Measurements from ENCODE around the gene RPL7A. TPM values are rescaled to one million over a fixed set of nuclear protein-coding genes. Genes with fewer than 3 reads are reported as not detected.

RPL7A gene
- total and polyA plus RNA-seq, 2 of the 13 experiments (the other 11 are each of a cell fraction or from before 2014, with no cell fraction given), result 2,401 to 2,938 TPM

DNA sequence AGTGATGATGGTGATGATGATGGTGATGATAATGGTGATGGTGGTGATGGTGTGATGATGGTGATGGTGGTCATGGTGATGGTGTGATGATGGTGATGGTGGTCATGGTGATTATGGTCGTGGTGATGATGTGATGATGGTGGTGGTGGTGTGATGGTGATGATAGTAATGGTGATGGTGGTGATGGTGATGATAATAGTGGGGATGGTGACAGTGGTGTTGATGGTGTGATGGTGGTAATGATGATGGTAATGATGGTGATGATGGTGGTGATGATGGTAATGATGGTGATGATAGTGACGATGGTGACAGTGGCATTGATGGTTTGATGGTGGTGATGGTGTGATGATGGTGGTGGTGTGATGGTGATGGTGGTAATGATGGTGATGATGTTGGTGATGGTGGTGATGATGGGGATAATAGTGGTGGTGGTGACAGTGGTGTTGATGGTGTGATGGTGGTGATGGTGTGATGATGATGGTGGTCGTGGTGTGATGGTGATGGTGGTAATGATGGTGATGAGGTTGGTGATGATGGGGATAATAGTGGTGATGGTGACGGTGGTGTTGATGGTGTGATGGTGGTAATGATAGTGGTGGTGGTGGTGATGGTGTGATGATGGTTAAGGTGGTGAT, 34.6 kb downstream of the RPL7A start:
- POLR2A ChIA-PET, result no interaction called here
- TF ChIP-seq HNRNPK (IDR thresholded peaks at IDR 0.05; ENCODE audit: low read depth, low read length, poor library complexity, severe bottlenecking) (no peak), NONO (IDR thresholded peaks at IDR 0.05) (peak; percentile 12; the same call in 1 of the 2 replicates), NONO (CRISPR knock-in tag; conservative IDR thresholded peaks at IDR 0.05) (no peak), FOXK2 (IDR thresholded peaks at IDR 0.05) (peak; percentile 5; the same call in 1 of the 2 replicates), ATAD3A (CRISPR knock-in tag; IDR thresholded peaks at IDR 0.05) (no peak), IKZF1 (IDR thresholded peaks at IDR 0.05) (0 out of 2 replicates have a peak, but pooled peaks have one; percentile 56), CREB1 (IDR thresholded peaks at IDR 0.05) (peak; percentile 92), CREB1 (CRISPR knock-in tag; IDR thresholded peaks at IDR 0.05) (no peak), HES4 (CRISPR knock-in tag; IDR thresholded peaks at IDR 0.05; ENCODE audit: borderline replicate concordance) (no peak), ATF7 (IDR thresholded peaks at IDR 0.05) (0 out of 2 replicates have a peak, but pooled peaks have one; percentile 3), ATF7 (CRISPR knock-in tag; IDR thresholded peaks at IDR 0.05) (no peak), ZNF333 (CRISPR knock-in tag; IDR thresholded peaks at IDR 0.05; ENCODE audit: borderline replicate concordance) (no peak), ZNF282 (IDR thresholded peaks at IDR 0.05; ENCODE audit: partially characterized antibody) (peak; percentile 8)
- TF ChIP-seq, protein P1, sequence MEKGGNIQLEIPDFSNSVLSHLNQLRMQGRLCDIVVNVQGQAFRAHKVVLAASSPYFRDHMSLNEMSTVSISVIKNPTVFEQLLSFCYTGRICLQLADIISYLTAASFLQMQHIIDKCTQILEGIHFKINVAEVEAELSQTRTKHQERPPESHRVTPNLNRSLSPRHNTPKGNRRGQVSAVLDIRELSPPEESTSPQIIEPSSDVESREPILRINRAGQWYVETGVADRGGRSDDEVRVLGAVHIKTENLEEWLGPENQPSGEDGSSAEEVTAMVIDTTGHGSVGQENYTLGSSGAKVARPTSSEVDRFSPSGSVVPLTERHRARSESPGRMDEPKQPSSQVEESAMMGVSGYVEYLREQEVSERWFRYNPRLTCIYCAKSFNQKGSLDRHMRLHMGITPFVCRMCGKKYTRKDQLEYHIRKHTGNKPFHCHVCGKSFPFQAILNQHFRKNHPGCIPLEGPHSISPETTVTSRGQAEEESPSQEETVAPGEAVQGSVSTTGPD (CRISPR knock-in tag; IDR thresholded peaks at IDR 0.05), result 0 out of 2 replicates have a peak, but pooled peaks have one; percentile 46
- Histone ChIP-seq H3K9ac (ENCODE audit: insufficient read depth, low read depth, low read length) (no peak overlapping the region), H3K27ac (ENCODE audit: extremely low read length, insufficient read depth, low read length) (no peak overlapping the region), H3K36me3 (replicated peaks in 1 of 2; ENCODE audit: control insufficient read depth in 1 of 2, insufficient read depth in 2 of 2, low read length in 2 of 2) (no peaks in the 10 kb centered on the region), H4K20me1 (ENCODE audit: insufficient read depth, low read length) (no peaks in the 10 kb centered on the region), H3K4me1 (ENCODE audit: insufficient read depth, low read length) (peaks cover 65% of the 10 kb centered on the region), H3K4me3 (replicated peaks in 1 of 3; ENCODE audit: insufficient read depth in 1 of 3, low read depth in 2 of 3, low read length in 3 of 3) (no peak overlapping the region), H3K9me3 (ENCODE audit: low read length) (peaks cover 10% of the 10 kb centered on the region; the same call in 1 of the 2 replicates), H3K79me2 (ENCODE audit: insufficient read depth, low read length) (no peaks in the 10 kb centered on the region), H3K27me3 (ENCODE audit: control insufficient read depth in 1 of 2, insufficient read depth in 2 of 2, low read length in 2 of 2) (no peaks in the 10 kb centered on the region), H2AFZ (ENCODE audit: low read length) (no peak overlapping the region), H3K4me2 (ENCODE audit: low read depth, low read length) (no peak overlapping the region)
- in situ Hi-C loops (cut with HindIII; ENCODE audit: extremely low pct_ligation_motif_present, low pct_unique_long_range_greater_than_20kb), result no loop called here
- FAIRE-seq (no peak), DNase-seq (ENCODE audit: low spot score) (no peak), ATAC-seq (no peak)
- CTCF ChIA-PET (ENCODE audit: low intra/inter-chr PET ratio, low total read pairs), result no interaction called here
- WGBS (ENCODE audit: low lambda C conversion rate), result 68% methylated on average over 4 of the region's 4 CpGs
- intact Hi-C loops (cut with micrococcal nuclease; ENCODE audit: unreplicated experiment), result loop anchor here (1.0 kb wide), 1 partner anchor 9 kb away; no protein-coding TSS in a partner anchor
- no TSS peak for BruUV-seq (replicated peaks)

All from HepG2 (cell line).